WI38 (cell line): ENCODE results near the gene PGLYRP2.

ENCODE experiments used
- H3K4me3 ChIP-seq: 2 replicates; pipeline ENCODE4 v1.5.1; 2011; ENCODE audit warnings: low read depth, mild to moderate bottlenecking, control low read depth, low read length
- CTCF ChIP-seq: IDR thresholded peaks from 2 replicates; pipeline ENCODE4 v1.5.1; 2012; ENCODE audit warnings: low read depth, mild to moderate bottlenecking, control low read depth, low read length

Gene PGLYRP2

GRCh38 chr19:15445227-15445605, 34.1 kb downstream of the PGLYRP2 start:
- no peak for TF ChIP-seq CTCF
- H3K4me3 ChIP-seq = no peak overlapping the region

GRCh38 chr19:15444505-15445226, 34.6 kb downstream of the PGLYRP2 start:
- no peak for TF ChIP-seq CTCF

DNA sequence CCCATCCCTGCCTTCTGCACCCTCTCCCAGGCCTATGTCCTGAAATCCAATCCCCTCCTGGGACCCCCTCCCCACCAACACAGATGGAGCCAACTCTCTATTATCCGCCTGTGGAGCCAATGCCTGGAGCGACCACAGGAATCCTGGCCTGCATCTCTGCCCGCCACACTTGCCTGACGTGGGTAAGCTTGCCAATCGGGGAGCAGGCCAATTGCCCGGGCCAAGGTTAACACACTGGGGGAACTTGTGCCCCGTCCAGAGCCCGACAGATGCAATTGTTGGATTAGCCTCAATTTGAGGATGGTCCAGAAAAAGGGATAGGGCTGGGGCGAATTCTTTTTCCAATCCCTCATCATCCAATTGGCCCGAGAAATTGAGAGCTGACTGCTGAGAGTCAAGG, 35.5 kb downstream of the PGLYRP2 start:
- TF ChIP-seq CTCF = no peak
- no peak overlapping the region for H3K4me3 ChIP-seq

More at GRCh38 chr19:15444505-15445226, 34.6 kb downstream of the PGLYRP2 start:
- no peak overlapping the region for H3K4me3 ChIP-seq

DNA sequence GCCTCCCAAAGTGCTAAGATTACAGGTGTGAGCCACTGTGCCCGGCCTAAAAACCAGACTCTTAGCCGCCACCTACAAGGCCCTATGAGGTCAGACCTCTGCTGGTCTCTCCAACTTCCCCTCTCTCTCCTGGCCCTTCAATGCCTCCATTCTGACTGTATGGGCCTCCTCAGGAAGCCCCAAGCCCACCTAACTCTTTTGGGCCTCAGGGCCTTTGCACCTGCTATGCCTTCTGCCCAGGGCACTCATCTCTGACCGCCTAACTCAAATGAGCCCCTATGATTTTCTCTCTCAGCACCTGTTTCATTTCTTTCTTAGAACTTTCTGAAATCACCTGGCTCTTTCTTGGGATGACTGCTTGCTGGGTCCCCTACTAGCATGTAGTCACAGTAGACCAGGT, 36.0 kb downstream of the PGLYRP2 start:
- no peak overlapping the region for H3K4me3 ChIP-seq
- no peak for TF ChIP-seq CTCF

DNA sequence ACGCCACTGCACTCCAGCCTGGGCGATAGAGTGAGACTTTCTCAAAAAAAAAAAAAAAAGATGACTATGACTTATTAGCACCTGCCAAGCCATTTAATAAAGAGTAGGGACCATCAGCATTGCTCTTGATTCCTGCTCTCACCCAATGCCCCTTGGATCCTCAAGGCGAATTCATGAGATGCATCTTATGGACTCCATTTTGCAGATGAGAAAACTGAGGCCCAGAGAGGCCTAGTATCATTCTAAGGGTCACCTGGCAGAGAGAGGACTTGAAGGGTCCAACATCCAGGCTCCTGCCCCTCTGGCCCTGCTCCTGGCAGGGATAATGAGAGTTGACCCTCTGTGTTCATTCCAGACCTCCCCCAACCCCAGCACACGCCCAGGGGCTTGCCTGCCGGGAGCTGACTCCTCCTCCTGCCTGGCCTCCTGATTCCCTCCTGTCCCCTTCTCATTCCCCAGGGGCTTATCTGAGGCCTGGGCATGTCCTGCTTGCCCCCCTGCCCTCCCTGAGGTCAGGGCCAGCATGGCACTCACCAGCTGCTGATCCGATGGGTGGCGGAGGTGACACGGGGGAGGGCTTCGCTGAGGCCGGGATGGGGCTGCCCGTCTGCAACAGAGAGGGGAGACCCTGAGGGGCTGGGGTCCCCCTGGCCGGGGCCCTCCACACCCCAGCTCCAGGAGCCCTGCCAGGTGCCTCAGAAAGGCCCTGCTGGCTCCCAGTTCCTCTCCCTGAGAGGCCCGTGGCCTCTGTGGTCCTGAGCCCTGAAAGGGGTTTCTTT, 37.0 kb downstream of the PGLYRP2 start:
- H3K4me3 ChIP-seq = no peak overlapping the region
- TF ChIP-seq CTCF = no peak

GRCh38 chr19:15441317-15441716, 38.0 kb downstream of the PGLYRP2 start:
- TF ChIP-seq CTCF = no peak
- H3K4me3 ChIP-seq = no peak overlapping the region
